ENCODE data around the gene ARL15. TPM values are rescaled to one million over a fixed set of nuclear protein-coding genes. Genes with fewer than 3 reads are reported as not detected.
A peak's percentile ranks its signal among the peaks of the same experiment; 100 is the strongest.

The ARL15 gene
- total and polyA plus RNA-seq, 9 of the 15 experiments (the other 6 are each of a cell fraction or from before 2014, with no cell fraction given): 18.5 to 80.4 (median 57.0) TPM

DNA sequence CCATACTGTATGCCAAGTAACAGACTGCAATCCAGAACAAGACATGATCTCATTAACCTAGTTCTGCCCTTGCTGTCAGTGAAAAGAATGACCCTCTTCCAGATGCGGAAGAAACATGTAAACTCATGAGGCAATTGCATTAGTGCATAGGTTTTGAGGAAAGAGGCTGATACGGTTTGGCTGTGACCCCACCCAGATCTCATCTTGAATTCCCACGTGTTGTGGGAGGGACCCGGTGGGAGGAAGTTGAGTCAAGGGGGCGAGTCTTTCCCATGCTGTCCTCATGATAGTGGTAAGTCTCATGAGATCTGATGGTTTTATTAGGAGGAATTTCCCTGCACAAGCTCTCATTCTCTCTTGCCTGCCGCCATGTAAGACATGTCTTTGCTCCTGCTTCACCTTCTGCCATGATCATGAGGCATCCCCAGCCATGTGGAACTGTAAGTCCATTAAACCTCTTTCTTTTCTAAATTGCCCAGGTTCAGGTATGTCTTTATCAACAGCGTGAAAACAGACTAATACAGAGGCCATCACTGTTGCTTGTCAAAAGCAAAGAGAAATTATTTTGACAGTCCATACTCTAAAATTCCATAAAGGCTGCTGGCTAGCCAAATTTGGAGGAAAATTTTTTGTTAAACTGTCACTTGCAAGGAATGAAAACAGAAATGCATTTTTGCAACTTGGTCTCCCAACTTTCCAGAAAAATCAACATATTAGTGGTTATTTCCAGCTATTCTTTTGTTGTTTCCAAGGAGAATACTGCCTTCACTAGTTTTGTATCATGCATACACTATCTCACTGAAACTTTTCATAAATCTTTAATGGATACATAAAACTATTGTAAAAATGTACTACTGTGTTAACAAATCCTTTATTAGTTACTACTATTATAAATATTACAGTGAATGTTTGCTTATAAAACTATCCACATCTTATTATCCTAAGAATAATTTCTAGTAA, 3.2 kb upstream of the ARL15 start (continued):
- TF ChIP-seq, protein P1, sequence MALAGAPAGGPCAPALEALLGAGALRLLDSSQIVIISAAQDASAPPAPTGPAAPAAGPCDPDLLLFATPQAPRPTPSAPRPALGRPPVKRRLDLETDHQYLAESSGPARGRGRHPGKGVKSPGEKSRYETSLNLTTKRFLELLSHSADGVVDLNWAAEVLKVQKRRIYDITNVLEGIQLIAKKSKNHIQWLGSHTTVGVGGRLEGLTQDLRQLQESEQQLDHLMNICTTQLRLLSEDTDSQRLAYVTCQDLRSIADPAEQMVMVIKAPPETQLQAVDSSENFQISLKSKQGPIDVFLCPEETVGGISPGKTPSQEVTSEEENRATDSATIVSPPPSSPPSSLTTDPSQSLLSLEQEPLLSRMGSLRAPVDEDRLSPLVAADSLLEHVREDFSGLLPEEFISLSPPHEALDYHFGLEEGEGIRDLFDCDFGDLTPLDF (CRISPR knock-in tag; IDR thresholded peaks at IDR 0.05): no peak
- TF ChIP-seq ZNF778 (CRISPR knock-in tag; IDR thresholded peaks at IDR 0.05) (no peak), POLR2A (conservative IDR thresholded peaks at IDR 0.05) (peak; percentile 98), MCM7 (IDR thresholded peaks at IDR 0.05) (no peak), TSC22D4 (tag; IDR thresholded peaks at IDR 0.05) (no peak), HOXB6 (CRISPR knock-in tag; IDR thresholded peaks at IDR 0.05; ENCODE audit: borderline replicate concordance) (no peak), RBM17 (IDR thresholded peaks at IDR 0.05; ENCODE audit: borderline replicate concordance, low read depth, low read length) (no peak), TRIM28 (IDR thresholded peaks at IDR 0.05) (no peak), MYC (IDR thresholded peaks at IDR 0.05; ENCODE audit: low read depth, low read length) (peak; percentile 89), MYC (CRISPR knock-in tag; IDR thresholded peaks at IDR 0.05; ENCODE audit: borderline replicate concordance, low read depth) (peak; percentile 67; the same call in 1 of the 2 replicates), ZBTB7A (IDR thresholded peaks at IDR 0.05; ENCODE audit: borderline replicate concordance, control insufficient read depth, low read depth, low read length) (0 out of 2 replicates have a peak, but pooled peaks have one; percentile 32), MTA1 (IDR thresholded peaks at IDR 0.05; ENCODE audit: borderline replicate concordance) (0 out of 2 replicates have a peak, but pooled peaks have one; percentile 52), TARDBP (IDR thresholded peaks at IDR 0.05) (no peak), RBM39 (optimal IDR thresholded peaks at IDR 0.05; ENCODE audit: low read depth, low read length) (no peak)
- TF ChIP-seq, protein P2, sequence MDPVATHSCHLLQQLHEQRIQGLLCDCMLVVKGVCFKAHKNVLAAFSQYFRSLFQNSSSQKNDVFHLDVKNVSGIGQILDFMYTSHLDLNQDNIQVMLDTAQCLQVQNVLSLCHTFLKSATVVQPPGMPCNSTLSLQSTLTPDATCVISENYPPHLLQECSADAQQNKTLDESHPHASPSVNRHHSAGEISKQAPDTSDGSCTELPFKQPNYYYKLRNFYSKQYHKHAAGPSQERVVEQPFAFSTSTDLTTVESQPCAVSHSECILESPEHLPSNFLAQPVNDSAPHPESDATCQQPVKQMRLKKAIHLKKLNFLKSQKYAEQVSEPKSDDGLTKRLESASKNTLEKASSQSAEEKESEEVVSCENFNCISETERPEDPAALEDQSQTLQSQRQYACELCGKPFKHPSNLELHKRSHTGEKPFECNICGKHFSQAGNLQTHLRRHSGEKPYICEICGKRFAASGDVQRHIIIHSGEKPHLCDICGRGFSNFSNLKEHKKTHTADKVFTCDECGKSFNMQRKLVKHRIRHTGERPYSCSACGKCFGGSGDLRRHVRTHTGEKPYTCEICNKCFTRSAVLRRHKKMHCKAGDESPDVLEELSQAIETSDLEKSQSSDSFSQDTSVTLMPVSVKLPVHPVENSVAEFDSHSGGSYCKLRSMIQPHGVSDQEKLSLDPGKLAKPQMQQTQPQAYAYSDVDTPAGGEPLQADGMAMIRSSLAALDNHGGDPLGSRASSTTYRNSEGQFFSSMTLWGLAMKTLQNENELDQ (CRISPR knock-in tag; IDR thresholded peaks at IDR 0.05; ENCODE audit: borderline replicate concordance): no peak
- TF ChIP-seq, protein P3, sequence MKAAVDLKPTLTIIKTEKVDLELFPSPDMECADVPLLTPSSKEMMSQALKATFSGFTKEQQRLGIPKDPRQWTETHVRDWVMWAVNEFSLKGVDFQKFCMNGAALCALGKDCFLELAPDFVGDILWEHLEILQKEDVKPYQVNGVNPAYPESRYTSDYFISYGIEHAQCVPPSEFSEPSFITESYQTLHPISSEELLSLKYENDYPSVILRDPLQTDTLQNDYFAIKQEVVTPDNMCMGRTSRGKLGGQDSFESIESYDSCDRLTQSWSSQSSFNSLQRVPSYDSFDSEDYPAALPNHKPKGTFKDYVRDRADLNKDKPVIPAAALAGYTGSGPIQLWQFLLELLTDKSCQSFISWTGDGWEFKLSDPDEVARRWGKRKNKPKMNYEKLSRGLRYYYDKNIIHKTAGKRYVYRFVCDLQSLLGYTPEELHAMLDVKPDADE (conservative IDR thresholded peaks at IDR 0.05; ENCODE audit: control insufficient read depth, low read depth, low read length): no peak
- TF ChIP-seq, protein P4, sequence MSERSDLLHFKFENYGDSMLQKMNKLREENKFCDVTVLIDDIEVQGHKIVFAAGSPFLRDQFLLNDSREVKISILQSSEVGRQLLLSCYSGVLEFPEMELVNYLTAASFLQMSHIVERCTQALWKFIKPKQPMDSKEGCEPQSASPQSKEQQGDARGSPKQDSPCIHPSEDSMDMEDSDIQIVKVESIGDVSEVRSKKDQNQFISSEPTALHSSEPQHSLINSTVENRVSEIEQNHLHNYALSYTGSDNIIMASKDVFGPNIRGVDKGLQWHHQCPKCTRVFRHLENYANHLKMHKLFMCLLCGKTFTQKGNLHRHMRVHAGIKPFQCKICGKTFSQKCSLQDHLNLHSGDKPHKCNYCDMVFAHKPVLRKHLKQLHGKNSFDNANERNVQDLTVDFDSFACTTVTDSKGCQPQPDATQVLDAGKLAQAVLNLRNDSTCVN (CRISPR knock-in tag; IDR thresholded peaks at IDR 0.05): no peak
- TF ChIP-seq, protein P5, sequence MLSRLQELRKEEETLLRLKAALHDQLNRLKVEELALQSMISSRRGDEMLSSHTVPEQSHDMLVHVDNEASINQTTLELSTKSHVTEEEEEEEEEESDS (CRISPR knock-in tag; IDR thresholded peaks at IDR 0.05): no peak
- TF ChIP-seq, protein P6, sequence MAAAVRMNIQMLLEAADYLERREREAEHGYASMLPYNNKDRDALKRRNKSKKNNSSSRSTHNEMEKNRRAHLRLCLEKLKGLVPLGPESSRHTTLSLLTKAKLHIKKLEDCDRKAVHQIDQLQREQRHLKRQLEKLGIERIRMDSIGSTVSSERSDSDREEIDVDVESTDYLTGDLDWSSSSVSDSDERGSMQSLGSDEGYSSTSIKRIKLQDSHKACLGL (CRISPR knock-in tag; IDR thresholded peaks at IDR 0.05; ENCODE audit: borderline replicate concordance, poor library complexity, severe bottlenecking): peak; percentile 11

Measured in K562 (cell line).